Progenitor cell of endocrine pancreas (in vitro differentiated cells): ENCODE measurements around the gene KCNQ1. TPM values are rescaled to one million over a fixed set of nuclear protein-coding genes. Genes with fewer than 3 reads are reported as not detected.

Source experiments
- DNase-seq: peaks from one replicate; pipeline ENCODE4 v3.0.0; 2021; ENCODE audit warnings: low spot score; ENCODE audit not compliant: unreplicated experiment
- H3K27ac Mint-ChIP-seq: 2 replicates; pipeline ENCODE4 v1.8.0; 2021; ENCODE audit warnings: mild to moderate bottlenecking, moderate library complexity, mixed read lengths
- H3K27me3 Mint-ChIP-seq: 2 replicates; pipeline ENCODE4 v1.8.0; 2021; ENCODE audit warnings: mixed read lengths
- H3K36me3 Mint-ChIP-seq: 2 replicates; pipeline ENCODE4 v1.8.0; 2022; ENCODE audit warnings: mixed read lengths; ENCODE audit not compliant: insufficient read depth
- H3K4me1 Mint-ChIP-seq: 2 replicates; pipeline ENCODE4 v1.8.0; 2021; ENCODE audit warnings: low read depth, mixed read lengths
- H3K4me3 Mint-ChIP-seq: 2 replicates; pipeline ENCODE4 v1.8.0; 2021; ENCODE audit warnings: low read depth, mild to moderate bottlenecking, moderate library complexity, mixed read lengths
- H3K9me3 Mint-ChIP-seq: 2 replicates; pipeline ENCODE4 v1.8.0; 2021; ENCODE audit warnings: low read depth, mixed read lengths
- total RNA-seq: library from RNA; stranded (reverse); gene quantifications from 2 replicates; pipeline ENCODE4 v1.2.1, GENCODE V29; 2021
- TF ChIP-seq, protein P1 (sequence below): fragments of 200-600 bp; sonication (generic); IDR thresholded peaks from one replicate; pipeline ENCODE4 v1.5.0; 2021; ENCODE audit warnings: antibody characterized with exemption, mild to moderate bottlenecking; ENCODE audit not compliant: unreplicated experiment

KCNQ1 gene
- total RNA-seq, 1 donor from 2014 or later, result 3.3 TPM

DNA sequence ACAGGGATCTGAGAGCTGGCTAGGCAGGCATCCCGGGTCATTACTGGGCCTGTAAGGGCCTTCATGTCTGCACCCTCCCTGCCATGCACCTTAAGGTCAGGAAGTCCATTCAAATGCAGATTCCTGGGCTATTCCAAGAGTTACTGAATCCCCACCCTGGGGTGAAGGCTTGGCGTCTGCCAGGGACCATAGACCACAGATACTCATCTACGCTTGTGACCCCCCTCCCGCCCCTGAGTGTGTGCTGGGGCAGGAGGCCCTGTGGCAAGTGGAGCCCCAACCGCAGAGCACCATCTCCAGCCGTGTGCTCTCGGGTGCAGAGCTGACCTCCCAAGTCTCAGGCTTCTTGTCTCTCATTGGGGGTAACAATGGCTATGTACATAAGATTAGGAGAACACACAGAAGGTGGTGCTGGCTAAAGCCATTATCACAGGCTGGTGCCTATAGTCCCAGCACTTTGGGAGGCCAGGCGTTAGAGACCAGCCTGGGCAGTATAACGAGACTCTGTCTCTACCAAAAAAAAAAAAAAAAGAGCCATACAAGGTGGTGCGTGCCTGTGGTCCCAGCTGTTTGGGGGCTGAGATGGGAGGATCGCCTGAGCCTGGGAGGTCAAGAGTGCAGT lies 274.1 kb downstream of the KCNQ1 start:
- no peak overlapping the region for H3K4me3 Mint-ChIP-seq
- no peaks in the 10 kb centered on the region for H3K36me3 Mint-ChIP-seq
- H3K27me3 Mint-ChIP-seq, result peaks cover 11% of the 10 kb centered on the region
- H3K4me1 Mint-ChIP-seq, result peaks cover 22% of the 10 kb centered on the region
- TF ChIP-seq, protein P1, sequence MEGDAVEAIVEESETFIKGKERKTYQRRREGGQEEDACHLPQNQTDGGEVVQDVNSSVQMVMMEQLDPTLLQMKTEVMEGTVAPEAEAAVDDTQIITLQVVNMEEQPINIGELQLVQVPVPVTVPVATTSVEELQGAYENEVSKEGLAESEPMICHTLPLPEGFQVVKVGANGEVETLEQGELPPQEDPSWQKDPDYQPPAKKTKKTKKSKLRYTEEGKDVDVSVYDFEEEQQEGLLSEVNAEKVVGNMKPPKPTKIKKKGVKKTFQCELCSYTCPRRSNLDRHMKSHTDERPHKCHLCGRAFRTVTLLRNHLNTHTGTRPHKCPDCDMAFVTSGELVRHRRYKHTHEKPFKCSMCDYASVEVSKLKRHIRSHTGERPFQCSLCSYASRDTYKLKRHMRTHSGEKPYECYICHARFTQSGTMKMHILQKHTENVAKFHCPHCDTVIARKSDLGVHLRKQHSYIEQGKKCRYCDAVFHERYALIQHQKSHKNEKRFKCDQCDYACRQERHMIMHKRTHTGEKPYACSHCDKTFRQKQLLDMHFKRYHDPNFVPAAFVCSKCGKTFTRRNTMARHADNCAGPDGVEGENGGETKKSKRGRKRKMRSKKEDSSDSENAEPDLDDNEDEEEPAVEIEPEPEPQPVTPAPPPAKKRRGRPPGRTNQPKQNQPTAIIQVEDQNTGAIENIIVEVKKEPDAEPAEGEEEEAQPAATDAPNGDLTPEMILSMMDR, result no peak
- no peaks in the 10 kb centered on the region for H3K9me3 Mint-ChIP-seq
- no peak for DNase-seq
- no peak overlapping the region for H3K27ac Mint-ChIP-seq

DNA sequence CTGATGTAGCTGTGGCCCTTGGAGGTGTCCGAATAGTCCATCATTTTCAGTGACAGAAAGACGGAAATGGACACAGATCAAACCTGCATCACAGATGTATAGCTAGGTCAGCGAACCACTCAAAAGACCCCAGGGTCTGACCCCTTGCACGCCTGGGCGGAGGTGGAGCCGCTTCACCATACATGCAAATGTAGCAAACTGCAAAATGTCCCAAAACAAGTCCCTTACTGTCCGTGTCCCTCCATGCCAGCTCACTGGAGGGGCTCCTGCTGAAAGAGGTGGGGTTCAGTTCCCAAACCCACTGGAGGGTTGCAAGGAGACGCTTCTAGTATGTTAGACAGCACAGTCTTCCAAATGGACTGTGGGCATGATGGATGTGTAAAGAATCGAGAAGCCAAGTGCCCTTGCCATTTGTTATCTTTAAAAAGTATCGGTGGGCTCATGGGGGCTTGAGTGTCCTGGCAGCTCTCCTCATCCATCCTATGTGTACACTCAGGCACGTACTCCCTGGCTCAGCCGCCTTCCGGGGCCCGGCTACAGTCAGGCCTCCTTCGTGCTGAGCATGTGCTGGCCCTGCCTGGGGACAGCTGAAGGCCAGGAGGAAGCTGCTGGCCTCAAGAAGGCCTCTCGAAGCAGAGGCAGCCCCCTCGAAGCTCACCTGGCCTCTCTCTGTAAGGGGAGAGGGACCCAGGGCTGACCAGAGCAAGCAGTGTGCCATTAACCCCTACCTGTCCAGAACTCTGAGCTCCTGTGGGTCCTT lies 275.2 kb downstream of the KCNQ1 start:
- no peak overlapping the region for H3K27ac Mint-ChIP-seq
- H3K27me3 Mint-ChIP-seq, result peaks cover 11% of the 10 kb centered on the region
- H3K36me3 Mint-ChIP-seq, result no peaks in the 10 kb centered on the region
- TF ChIP-seq, protein P1, result no peak
- H3K4me3 Mint-ChIP-seq, result no peak overlapping the region
- H3K9me3 Mint-ChIP-seq, result no peaks in the 10 kb centered on the region
- no peak for DNase-seq
- H3K4me1 Mint-ChIP-seq, result peaks cover 28% of the 10 kb centered on the region

DNA sequence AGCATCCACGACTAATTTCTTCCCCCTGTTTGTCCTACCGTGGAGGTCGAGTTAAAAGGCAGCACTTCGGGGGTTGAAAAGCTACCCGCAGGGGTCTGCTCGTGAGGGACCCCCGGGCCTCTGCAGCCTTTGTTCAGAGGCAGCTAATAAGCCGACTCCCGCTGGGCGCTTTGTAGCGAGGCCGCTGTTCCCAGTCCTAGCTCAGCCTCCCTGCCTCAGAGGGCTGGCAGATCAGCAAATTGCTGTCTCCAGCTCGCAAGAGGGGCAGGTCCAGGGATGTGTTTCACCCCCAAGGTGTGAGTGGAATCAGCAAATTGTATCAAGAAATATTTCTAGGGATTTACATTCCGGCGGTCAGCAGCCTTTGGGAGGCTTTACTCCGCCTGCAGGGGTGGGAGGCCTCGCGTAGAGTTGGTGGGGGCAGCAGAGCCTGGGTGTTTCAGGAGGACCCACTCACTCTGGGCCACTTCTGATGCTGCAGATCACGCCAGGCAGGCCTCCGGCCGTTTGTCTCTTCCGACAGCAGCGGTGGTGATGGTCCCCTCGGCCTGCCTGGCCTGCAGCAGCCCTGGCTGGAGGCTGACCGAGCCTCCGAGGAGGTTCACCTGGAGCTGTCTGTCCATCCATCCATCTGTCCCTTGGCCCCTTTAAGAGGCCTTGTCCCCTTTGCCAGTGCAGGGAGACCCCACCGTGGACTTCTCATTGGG lies 276.6 kb downstream of the KCNQ1 start:
- peaks cover 36% of the 10 kb centered on the region for H3K4me1 Mint-ChIP-seq

DNA sequence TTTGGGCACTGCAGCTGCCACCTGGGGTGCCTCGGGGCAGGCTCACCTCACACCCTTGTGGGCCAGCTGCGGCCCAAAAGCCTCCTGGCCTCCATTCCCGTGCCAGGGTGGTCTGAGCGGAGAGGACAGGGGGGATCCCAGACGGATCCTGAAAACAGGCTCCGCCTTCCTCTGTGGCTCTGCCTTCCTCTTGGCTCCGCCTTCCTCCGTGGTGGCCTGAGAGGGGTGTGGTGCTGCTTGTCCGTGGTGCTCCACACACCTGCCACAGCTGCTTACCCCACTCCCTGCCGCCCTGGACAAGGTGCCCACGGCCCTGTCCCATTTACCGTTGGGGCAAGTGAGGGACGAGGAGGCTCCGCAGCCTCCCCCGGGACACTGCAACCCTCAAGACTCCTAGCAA lies 278.1 kb downstream of the KCNQ1 start:
- H3K27ac Mint-ChIP-seq, result no peak overlapping the region
- TF ChIP-seq, protein P1, result no peak
- no peaks in the 10 kb centered on the region for H3K9me3 Mint-ChIP-seq
- no peak for DNase-seq
- peaks cover 51% of the 10 kb centered on the region for H3K4me1 Mint-ChIP-seq
- H3K36me3 Mint-ChIP-seq, result no peaks in the 10 kb centered on the region
- peaks cover 8% of the 10 kb centered on the region for H3K27me3 Mint-ChIP-seq
- no peak overlapping the region for H3K4me3 Mint-ChIP-seq

More for the DNA sequence above, 276.6 kb downstream of the KCNQ1 start:
- no peaks in the 10 kb centered on the region for H3K9me3 Mint-ChIP-seq
- TF ChIP-seq, protein P1, result no peak
- H3K27ac Mint-ChIP-seq, result no peak overlapping the region
- peaks cover 11% of the 10 kb centered on the region for H3K27me3 Mint-ChIP-seq
- no peaks in the 10 kb centered on the region for H3K36me3 Mint-ChIP-seq
- no peak overlapping the region for H3K4me3 Mint-ChIP-seq
- DNase-seq, result no peak

DNA sequence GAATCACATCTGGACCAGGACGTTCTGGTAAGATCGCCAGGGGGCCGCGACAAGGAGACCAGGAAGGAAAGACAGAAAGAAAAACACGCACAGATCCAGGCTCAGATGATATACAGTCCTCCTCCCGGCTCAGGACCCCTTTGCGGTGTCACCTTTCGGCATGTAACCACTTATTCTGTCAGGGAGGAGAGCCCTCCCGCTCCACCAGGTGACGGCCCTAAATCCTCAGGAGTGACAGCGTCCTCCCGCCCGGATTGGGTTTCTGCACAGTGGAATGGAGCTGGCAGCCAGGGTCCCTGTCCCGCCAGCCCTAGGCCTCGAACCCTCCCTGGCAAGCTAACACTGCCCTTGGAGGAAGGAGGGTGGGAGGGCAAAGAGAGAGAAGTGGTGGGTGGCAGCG lies 279.3 kb downstream of the KCNQ1 start:
- TF ChIP-seq, protein P1, result no peak
- H3K36me3 Mint-ChIP-seq, result no peaks in the 10 kb centered on the region
- DNase-seq, result no peak
- peak overlapping the region; percentile 78 for H3K27ac Mint-ChIP-seq
- H3K9me3 Mint-ChIP-seq, result no peaks in the 10 kb centered on the region
- H3K27me3 Mint-ChIP-seq, result peaks cover 5% of the 10 kb centered on the region
- H3K4me3 Mint-ChIP-seq, result no peak overlapping the region
- peaks cover 51% of the 10 kb centered on the region for H3K4me1 Mint-ChIP-seq
